K562 (cell line): ENCODE data around the gene TMEM203. TPM values are rescaled to one million over a fixed set of nuclear protein-coding genes. Genes with fewer than 3 reads are reported as not detected.

Experiments
- ATAC-seq: fragments of 200-7000 bp; cut with Tn5 transposase; 3 replicates; pipeline ENCODE4 v1.9.1; 2020; ENCODE audit warnings: moderate library complexity
- BruUV-seq: library from RNA; stranded (reverse); fragments of 400-500 nt; replicated peaks from 2 replicates; lab custom pipeline; 2021; lab: Mats Ljungman, UMichigan
- CTCF ChIA-PET: fragments of 300-600 bp; formaldehyde crosslinking; extraction: SDS; loops from one replicate; lab custom pipeline; 2021; ENCODE audit warnings: low intra/inter-chr PET ratio; lab: Yijun Ruan, JAX
- POLR2A ChIA-PET: fragments of 300-600, 350-650 bp; sonication (Branson Sonifier 250); formaldehyde crosslinking; extraction: SDS; loops from one replicate; lab custom pipeline; 2021; ENCODE audit warnings: antibody characterized with exemption, inconsistent platforms; lab: Yijun Ruan, JAX
- DNase-seq, 4 experiments: peaks; one replicate each; pipeline versions ENCODE4 v3.0.0 to v3.0.0-alpha.2; 2011 to 2018; ENCODE audit warnings: low spot score in 3 of 4, mixed read lengths in 3 of 4; ENCODE audit errors: extremely low read depth in 1 of 4
- FAIRE-seq: peaks from 2 replicates; lab custom pipeline; 2011; peaks lifted over from hg19 to GRCh38; lab: Jason Lieb, UNC
- H2AFZ ChIP-seq: 2 replicates; pipeline ENCODE4 v1.6.0; 2011; ENCODE audit warnings: low read depth, low read length, control low read depth, inconsistent platforms
- H3K27ac ChIP-seq: fragments of 200-600 bp; 3 replicates; pipeline ENCODE4 v1.8.0; 2011; ENCODE audit warnings: low read depth, mild to moderate bottlenecking, control low read depth, inconsistent platforms, low read length, moderate library complexity, mixed read lengths; ENCODE audit errors: extremely low read depth
- H3K27me3 ChIP-seq, 2 experiments: fragments of 300-600 bp in 1 of 2; 2 replicates in 1 of 2; 3 replicates in 1 of 2; pipeline versions ENCODE4 v1.6.0 to v1.8.0; 2011; ENCODE audit warnings: inconsistent platforms in 2 of 2, low read length in 2 of 2, mild to moderate bottlenecking in 1 of 2, mixed read lengths in 1 of 2, moderate library complexity in 1 of 2; ENCODE audit not compliant: control insufficient read depth in 2 of 2, insufficient read depth in 2 of 2
- H3K36me3 ChIP-seq: fragments of 300-600 bp; 3 replicates; pipeline ENCODE4 v1.8.0; 2011; ENCODE audit warnings: mild to moderate bottlenecking, low read length, inconsistent platforms; ENCODE audit not compliant: control insufficient read depth, insufficient read depth
- H3K4me1 ChIP-seq, 2 experiments: fragments of 200-600 bp in 1 of 2; replicated peaks in 1 of 2; 2 replicates in 1 of 2; 3 replicates in 1 of 2; pipeline versions ENCODE4 v1.5.1 to v1.8.0; 2011; ENCODE audit warnings: inconsistent platforms in 2 of 2, low read length in 2 of 2, mild to moderate bottlenecking in 1 of 2, mixed read lengths in 1 of 2, moderate library complexity in 1 of 2; ENCODE audit not compliant: control insufficient read depth in 2 of 2, insufficient read depth in 2 of 2
- H3K4me2 ChIP-seq: 2 replicates; pipeline ENCODE4 v1.6.1; 2011; ENCODE audit warnings: low read length, control low read depth, inconsistent platforms, mixed read lengths; ENCODE audit not compliant: insufficient read depth
- H3K4me3 ChIP-seq: fragments of 200-600 bp; sonication (generic), shearing (Covaris generic); 2 replicates; pipeline ENCODE4 v1.5.1; 2016; ENCODE audit warnings: control low read depth, inconsistent platforms
- H3K79me2 ChIP-seq: fragments of 200-600 bp; 3 replicates; pipeline ENCODE4 v1.8.0; 2011; ENCODE audit warnings: low read length, inconsistent platforms; ENCODE audit not compliant: control insufficient read depth, insufficient read depth
- H3K9ac ChIP-seq, 2 experiments: 2 replicates each; pipeline versions ENCODE4 v1.6.0 to v1.6.1; 2011; ENCODE audit warnings: low read depth in 2 of 2, low read length in 2 of 2, control low read depth in 1 of 2, inconsistent platforms in 1 of 2, mild to moderate bottlenecking in 1 of 2, mixed read lengths in 1 of 2; ENCODE audit not compliant: insufficient read depth in 1 of 2
- H3K9me1 ChIP-seq: one replicate; pipeline ENCODE4 v1.6.0; 2011; ENCODE audit warnings: inconsistent platforms, mild to moderate bottlenecking, low read length, moderate library complexity; ENCODE audit not compliant: control insufficient read depth, insufficient read depth
- H3K9me3 ChIP-seq: replicated peaks from 2 replicates; pipeline ENCODE4 v1.5.1; 2011; ENCODE audit warnings: low read depth, low read length, inconsistent platforms; ENCODE audit not compliant: control insufficient read depth, insufficient read depth
- H4K20me1 ChIP-seq: replicated peaks from 2 replicates; pipeline ENCODE4 v1.6.1; 2011; ENCODE audit warnings: low read length, inconsistent platforms, mixed read lengths; ENCODE audit not compliant: control insufficient read depth, insufficient read depth
- ATF7 ChIP-seq: fragments of 450-650 bp; IDR thresholded peaks from 2 replicates; pipeline ENCODE4 v1.7.1; 2014; ENCODE audit warnings: mild to moderate bottlenecking, moderate library complexity
- CBFA2T3 ChIP-seq: fragments of 450-650 bp; IDR thresholded peaks from 2 replicates; pipeline ENCODE4 v1.6.1; 2017
- KDM2B ChIP-seq: fragments of 250-450 bp; sonication (Bioruptor Pico); IDR thresholded peaks from 2 replicates; pipeline ENCODE4 v1.8.0; 2021; ENCODE audit warnings: mild to moderate bottlenecking, moderate library complexity
- SRSF3 ChIP-seq: fragments of 200-400 bp; formaldehyde crosslinking; IDR thresholded peaks from 2 replicates; pipeline ENCODE4 v1.6.1; 2016; ENCODE audit warnings: mild to moderate bottlenecking, low read length, moderate library complexity; ENCODE audit not compliant: insufficient read depth
- ZBTB1 ChIP-seq: sonication (generic); formaldehyde crosslinking; IDR thresholded peaks from 2 replicates; pipeline ENCODE4 v1.8.1; 2023; ENCODE audit warnings: missing genetic modification reagents, low read depth, mild to moderate bottlenecking, borderline replicate concordance
- ZFP30 ChIP-seq: fragments of 250-450 bp; sonication (Bioruptor Pico); IDR thresholded peaks from 2 replicates; pipeline ENCODE4 v1.8.0; 2022; ENCODE audit warnings: moderate library complexity, mild to moderate bottlenecking, inconsistent platforms, borderline replicate concordance
- ZNF175 ChIP-seq: fragments of 200-800 bp; sonication (Bioruptor generic); IDR thresholded peaks from 2 replicates; pipeline ENCODE4 v1.6.1; 2016; ENCODE audit warnings: low read depth, mild to moderate bottlenecking, missing genetic modification characterization, missing compliant biosample characterization
- ZNF589 ChIP-seq: fragments of 200-800 bp; sonication (Bioruptor generic); IDR thresholded peaks from 2 replicates; pipeline ENCODE4 v1.6.1; 2016; ENCODE audit warnings: low read depth, missing genetic modification characterization, missing compliant biosample characterization
- WGBS: fragments of 100-300 bp; shearing (Covaris generic); methylation state at CpG from one replicate; pipeline ENCODE4 v1.1.6; 2016; ENCODE audit warnings: low coverage, mixed read lengths; ENCODE audit not compliant: insufficient coverage; ENCODE audit errors: missing lambda C conversion rate; 5-methylcytosine and 5-hydroxymethylcytosine counted together
- in situ Hi-C: fragments of 300-500 bp; cut with MboI; formaldehyde crosslinking; loops from 4 replicates; pipeline ENCODE4 v1.15.0; 2018; ENCODE audit warnings: inconsistent platforms, mixed read lengths
- intact Hi-C: fragments of 100-400 bp; cut with micrococcal nuclease; formaldehyde crosslinking; loops from 2 replicates; pipeline ENCODE4 v1.14.2; 2022
- polyA plus RNA-seq, 8 experiments: library from polyadenylated mRNA; depleted of rRNA in 4 of 8; stranded (reverse) in 5 of 8; unstranded in 3 of 8; fragments of >200 nt; fragmentation: Nextera tagmentation in 2 of 8; fragmentation: Illumina TruSeq in 1 of 8; extraction: Ambion mirVana in 2 of 8; extraction: Trizol in 1 of 8; gene quantifications; 2 replicates each; pipeline versions ENCODE4 v1.2.1 to v1.2.3, GENCODE V29; 2011 to 2014; ENCODE audit warnings: inconsistent platforms in 1 of 8, missing spikeins in 1 of 8
- total RNA-seq, 7 experiments: library from RNA; depleted of rRNA in 6 of 7; stranded (reverse); fragments of >200 nt in 6 of 7; fragmentation: Illumina TruSeq in 2 of 7; extraction: Trizol in 2 of 7; gene quantifications; 2 replicates each; pipeline versions ENCODE4 v1.2.1 to v1.2.3, GENCODE V29; 2011 to 2021; ENCODE audit warnings: low replicate concordance in 1 of 7
- TF ChIP-seq, protein P1 (sequence below): IDR thresholded peaks from 3 replicates; pipeline ENCODE4 v1.6.1; 2011; ENCODE audit warnings: borderline replicate concordance, mild to moderate bottlenecking, moderate library complexity; ENCODE audit not compliant: insufficient read length; ENCODE audit errors: extremely low read depth
- TF ChIP-seq, protein P2 (sequence below): sonication (generic); formaldehyde crosslinking; IDR thresholded peaks from 2 replicates; pipeline ENCODE4 v1.8.0; 2022; ENCODE audit warnings: mild to moderate bottlenecking, missing genetic modification reagents
- TF ChIP-seq, protein P3 (sequence below): sonication (generic); formaldehyde crosslinking; IDR thresholded peaks from 2 replicates; pipeline ENCODE4 v1.8.0; 2023; ENCODE audit warnings: mild to moderate bottlenecking, missing genetic modification reagents
- TF ChIP-seq, protein P4 (sequence below): fragments of 250-450 bp; sonication (Bioruptor Pico); IDR thresholded peaks from 2 replicates; pipeline ENCODE4 v1.8.0; 2022; ENCODE audit warnings: moderate library complexity, mild to moderate bottlenecking, inconsistent platforms
- TF ChIP-seq, protein P5 (sequence below): conservative IDR thresholded peaks from 2 replicates; pipeline ENCODE4 v1.6.1; 2011; ENCODE audit warnings: low read depth, mild to moderate bottlenecking, low read length; ENCODE audit not compliant: control insufficient read depth

Gene TMEM203
- total and polyA plus RNA-seq, 9 of the 15 experiments (the other 6 are each of a cell fraction or from before 2014, with no cell fraction given) = 8.8 to 59.5 (median 37.6) TPM

DNA sequence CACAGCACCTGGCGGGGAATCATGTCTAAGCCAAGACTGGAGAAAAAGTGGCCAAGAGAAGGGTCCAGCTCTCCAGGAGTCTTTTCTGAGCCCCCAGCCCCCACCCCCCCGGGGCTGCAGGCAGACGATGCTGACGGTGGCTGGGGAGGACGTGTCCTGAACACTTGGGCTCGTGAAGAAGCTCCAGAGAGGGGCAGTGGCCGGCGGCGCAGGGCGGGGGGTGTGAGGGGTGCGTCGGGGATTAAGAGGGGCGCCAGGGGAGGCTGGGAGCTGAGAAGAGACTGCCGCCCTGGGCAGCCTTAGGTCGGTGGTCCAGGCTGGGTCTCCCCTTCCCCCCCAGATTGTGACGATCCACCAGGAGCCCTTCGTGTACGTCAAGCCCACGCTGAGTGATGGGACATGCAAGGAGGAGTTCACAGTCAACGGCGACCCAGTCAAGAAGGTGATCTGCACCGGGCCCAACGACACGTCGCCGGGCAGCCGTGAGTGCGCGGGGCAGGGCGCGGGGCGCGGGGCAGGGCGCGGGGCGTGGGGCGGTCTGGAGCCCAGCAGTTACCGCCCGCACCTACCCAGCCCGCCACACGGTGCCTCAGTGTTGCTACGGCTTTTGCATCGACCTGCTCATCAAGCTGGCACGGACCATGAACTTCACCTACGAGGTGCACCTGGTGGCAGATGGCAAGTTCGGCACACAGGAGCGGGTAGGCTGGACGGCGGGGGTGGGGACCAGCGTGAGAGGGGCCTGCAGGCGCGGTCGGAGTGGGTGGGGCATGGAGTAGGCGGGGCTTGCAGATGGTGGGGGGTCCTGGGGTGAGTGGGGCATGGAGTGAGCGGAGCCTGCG lies 44.5 kb downstream of the TMEM203 start:
- Histone ChIP-seq H3K4me3 (no peak overlapping the region), H3K79me2 (no peaks in the 10 kb centered on the region), H2AFZ (no peak overlapping the region), H3K9ac (no peak overlapping the region), H3K36me3 (no peaks in the 10 kb centered on the region), H3K9me1 (no peaks in the 10 kb centered on the region), H3K27ac (no peak overlapping the region), H3K4me2 (no peak overlapping the region), H3K4me1 (peaks cover 18 to 95% of the 10 kb centered on the region in 2 experiments; a peak in 4 of 5 replicates), H3K9me3 (no peaks in the 10 kb centered on the region), H3K27me3 (peaks cover 5 to 17% of the 10 kb centered on the region in 2 experiments; a peak in 4 of 5 replicates), H4K20me1 (0 out of 2 replicates have a peak, but pooled peaks cover 8% of the 10 kb centered on the region)
- intact Hi-C loops (no loop called here), in situ Hi-C loops (no loop called here)
- TF ChIP-seq KDM2B (CRISPR knock-in tag) (no peak), ATF7 (no peak), ZNF589 (no peak), SRSF3 (no peak), ZFP30 (CRISPR knock-in tag) (no peak), ZNF175 (CRISPR knock-in tag) (no peak), ZBTB1 (CRISPR knock-in tag) (no peak), CBFA2T3 (no peak)
- TF ChIP-seq, protein P1, sequence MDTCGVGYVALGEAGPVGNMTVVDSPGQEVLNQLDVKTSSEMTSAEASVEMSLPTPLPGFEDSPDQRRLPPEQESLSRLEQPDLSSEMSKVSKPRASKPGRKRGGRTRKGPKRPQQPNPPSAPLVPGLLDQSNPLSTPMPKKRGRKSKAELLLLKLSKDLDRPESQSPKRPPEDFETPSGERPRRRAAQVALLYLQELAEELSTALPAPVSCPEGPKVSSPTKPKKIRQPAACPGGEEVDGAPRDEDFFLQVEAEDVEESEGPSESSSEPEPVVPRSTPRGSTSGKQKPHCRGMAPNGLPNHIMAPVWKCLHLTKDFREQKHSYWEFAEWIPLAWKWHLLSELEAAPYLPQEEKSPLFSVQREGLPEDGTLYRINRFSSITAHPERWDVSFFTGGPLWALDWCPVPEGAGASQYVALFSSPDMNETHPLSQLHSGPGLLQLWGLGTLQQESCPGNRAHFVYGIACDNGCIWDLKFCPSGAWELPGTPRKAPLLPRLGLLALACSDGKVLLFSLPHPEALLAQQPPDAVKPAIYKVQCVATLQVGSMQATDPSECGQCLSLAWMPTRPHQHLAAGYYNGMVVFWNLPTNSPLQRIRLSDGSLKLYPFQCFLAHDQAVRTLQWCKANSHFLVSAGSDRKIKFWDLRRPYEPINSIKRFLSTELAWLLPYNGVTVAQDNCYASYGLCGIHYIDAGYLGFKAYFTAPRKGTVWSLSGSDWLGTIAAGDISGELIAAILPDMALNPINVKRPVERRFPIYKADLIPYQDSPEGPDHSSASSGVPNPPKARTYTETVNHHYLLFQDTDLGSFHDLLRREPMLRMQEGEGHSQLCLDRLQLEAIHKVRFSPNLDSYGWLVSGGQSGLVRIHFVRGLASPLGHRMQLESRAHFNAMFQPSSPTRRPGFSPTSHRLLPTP = no peak
- TF ChIP-seq, protein P2, sequence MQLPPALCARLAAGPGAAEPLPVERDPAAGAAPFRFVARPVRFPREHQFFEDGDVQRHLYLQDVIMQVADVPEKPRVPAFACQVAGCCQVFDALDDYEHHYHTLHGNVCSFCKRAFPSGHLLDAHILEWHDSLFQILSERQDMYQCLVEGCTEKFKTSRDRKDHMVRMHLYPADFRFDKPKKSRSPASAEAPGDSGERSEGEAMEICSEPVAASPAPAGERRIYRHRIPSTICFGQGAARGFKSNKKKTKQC (CRISPR knock-in tag) = no peak
- TF ChIP-seq, protein P3, sequence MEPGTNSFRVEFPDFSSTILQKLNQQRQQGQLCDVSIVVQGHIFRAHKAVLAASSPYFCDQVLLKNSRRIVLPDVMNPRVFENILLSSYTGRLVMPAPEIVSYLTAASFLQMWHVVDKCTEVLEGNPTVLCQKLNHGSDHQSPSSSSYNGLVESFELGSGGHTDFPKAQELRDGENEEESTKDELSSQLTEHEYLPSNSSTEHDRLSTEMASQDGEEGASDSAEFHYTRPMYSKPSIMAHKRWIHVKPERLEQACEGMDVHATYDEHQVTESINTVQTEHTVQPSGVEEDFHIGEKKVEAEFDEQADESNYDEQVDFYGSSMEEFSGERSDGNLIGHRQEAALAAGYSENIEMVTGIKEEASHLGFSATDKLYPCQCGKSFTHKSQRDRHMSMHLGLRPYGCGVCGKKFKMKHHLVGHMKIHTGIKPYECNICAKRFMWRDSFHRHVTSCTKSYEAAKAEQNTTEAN (CRISPR knock-in tag) = no peak
- TF ChIP-seq, protein P4, sequence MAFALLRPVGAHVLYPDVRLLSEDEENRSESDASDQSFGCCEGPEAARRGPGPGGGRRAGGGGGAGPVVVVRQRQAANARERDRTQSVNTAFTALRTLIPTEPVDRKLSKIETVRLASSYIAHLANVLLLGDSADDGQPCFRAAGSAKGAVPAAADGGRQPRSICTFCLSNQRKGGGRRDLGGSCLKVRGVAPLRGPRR (CRISPR knock-in tag) = no peak
- TF ChIP-seq, protein P5, sequence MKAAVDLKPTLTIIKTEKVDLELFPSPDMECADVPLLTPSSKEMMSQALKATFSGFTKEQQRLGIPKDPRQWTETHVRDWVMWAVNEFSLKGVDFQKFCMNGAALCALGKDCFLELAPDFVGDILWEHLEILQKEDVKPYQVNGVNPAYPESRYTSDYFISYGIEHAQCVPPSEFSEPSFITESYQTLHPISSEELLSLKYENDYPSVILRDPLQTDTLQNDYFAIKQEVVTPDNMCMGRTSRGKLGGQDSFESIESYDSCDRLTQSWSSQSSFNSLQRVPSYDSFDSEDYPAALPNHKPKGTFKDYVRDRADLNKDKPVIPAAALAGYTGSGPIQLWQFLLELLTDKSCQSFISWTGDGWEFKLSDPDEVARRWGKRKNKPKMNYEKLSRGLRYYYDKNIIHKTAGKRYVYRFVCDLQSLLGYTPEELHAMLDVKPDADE = no peak
- POLR2A ChIA-PET = interaction anchor here (0.6 kb wide), 1 partner anchor 28 kb away, joined by 3 read pairs; no protein-coding TSS in a partner anchor
- ATAC-seq = no peak
- no TSS peak for BruUV-seq
- 42% methylated on average over 33 of the region's 56 CpGs for WGBS
- DNase-seq = no peak
- no peak for FAIRE-seq
- CTCF ChIA-PET = no interaction called here
